ENCODE results near the gene CD1C.
"Not testable (repeated sequence)": the region's sequence is repeated elsewhere in the genome, so short reads cannot be mapped to it uniquely, and the experiment has no call there.

CD1C gene

GRCh38 chr1:158289811-158290210 is at the start of gene CD1C:
CD1C (plus strand) TSS chr1:158289923; CDS start chr1:158290065, 142 bp downstream.
- DNase-seq (ENCODE audit: low spot score): no peak

GRCh38 chr1:158246650-158247049 is 43.1 kb upstream of the CD1C start:
- DNase-seq (ENCODE audit: low spot score): peak; percentile 31

GRCh38 chr1:158248118-158248517 is 41.6 kb upstream of the CD1C start:
- peak; percentile 60 for DNase-seq (ENCODE audit: low spot score)

GRCh38 chr1:158248771-158249170 is 41.0 kb upstream of the CD1C start:
- DNase-seq (ENCODE audit: low spot score): no peak

GRCh38 chr1:158249646-158250045 is 40.1 kb upstream of the CD1C start:
- no peak for DNase-seq (ENCODE audit: low spot score)

- DNase-seq (ENCODE audit: low spot score): no peak
These were observed 38.6 kb upstream of the CD1C start for GRCh38 chr1:158251163-158251562.

- DNase-seq (ENCODE audit: low spot score): no peak
These were observed 34.1 kb upstream of the CD1C start for GRCh38 chr1:158255656-158256055.

GRCh38 chr1:158256747-158257146 is 33.0 kb upstream of the CD1C start:
- DNase-seq (ENCODE audit: low spot score): not testable (repeated sequence)

- no peak for DNase-seq (ENCODE audit: low spot score)
These were observed 31.8 kb upstream of the CD1C start for GRCh38 chr1:158257888-158258287.

GRCh38 chr1:158259117-158259516 is 30.6 kb upstream of the CD1C start:
- no peak for DNase-seq (ENCODE audit: low spot score)

- no peak for DNase-seq (ENCODE audit: low spot score)
These were observed 17.0 kb upstream of the CD1C start for GRCh38 chr1:158272681-158273080.

- DNase-seq (ENCODE audit: low spot score): no peak
These were observed 14.9 kb upstream of the CD1C start for GRCh38 chr1:158274797-158275196.

GRCh38 chr1:158282421-158282820 is 7.3 kb upstream of the CD1C start:
- not testable (repeated sequence) for DNase-seq (ENCODE audit: low spot score)

GRCh38 chr1:158283965-158284364 is 5.8 kb upstream of the CD1C start:
- DNase-seq (ENCODE audit: low spot score): no peak

GRCh38 chr1:158285756-158286241 is 3.9 kb upstream of the CD1C start:
- peak; percentile 72 for DNase-seq (ENCODE audit: low spot score)

- DNase-seq (ENCODE audit: low spot score): peak; percentile 29
These were observed 3.2 kb upstream of the CD1C start for GRCh38 chr1:158286487-158286886.

- peak; percentile 22 for DNase-seq (ENCODE audit: low spot score)
These were observed 2.8 kb upstream of the CD1C start for GRCh38 chr1:158286941-158287346.

- no peak for DNase-seq (ENCODE audit: low spot score)
These were observed 660 bp downstream of the CD1C start for GRCh38 chr1:158290321-158290844.

- no peak for DNase-seq (ENCODE audit: low spot score)
These were observed 6.1 kb downstream of the CD1C start for GRCh38 chr1:158295791-158296190.

- peak; percentile 13 for DNase-seq (ENCODE audit: low spot score)
These were observed 20.9 kb downstream of the CD1C start for GRCh38 chr1:158310623-158311022.

- DNase-seq (ENCODE audit: low spot score): no peak
These were observed 21.3 kb downstream of the CD1C start for GRCh38 chr1:158311066-158311465.

GRCh38 chr1:158323866-158324265 is 34.1 kb downstream of the CD1C start:
- no peak for DNase-seq (ENCODE audit: low spot score)

GRCh38 chr1:158324395-158324794 is 34.7 kb downstream of the CD1C start:
- no peak for DNase-seq (ENCODE audit: low spot score)

- DNase-seq (ENCODE audit: low spot score): no peak
These were observed 37.8 kb downstream of the CD1C start for GRCh38 chr1:158327481-158327880.

Measured in germinal center (tissue), 1 donor.